ENCODE measurements around the gene EXOC4.
A peak's percentile ranks its signal among the peaks of the same experiment; 100 is the strongest.

Gene EXOC4

DNA sequence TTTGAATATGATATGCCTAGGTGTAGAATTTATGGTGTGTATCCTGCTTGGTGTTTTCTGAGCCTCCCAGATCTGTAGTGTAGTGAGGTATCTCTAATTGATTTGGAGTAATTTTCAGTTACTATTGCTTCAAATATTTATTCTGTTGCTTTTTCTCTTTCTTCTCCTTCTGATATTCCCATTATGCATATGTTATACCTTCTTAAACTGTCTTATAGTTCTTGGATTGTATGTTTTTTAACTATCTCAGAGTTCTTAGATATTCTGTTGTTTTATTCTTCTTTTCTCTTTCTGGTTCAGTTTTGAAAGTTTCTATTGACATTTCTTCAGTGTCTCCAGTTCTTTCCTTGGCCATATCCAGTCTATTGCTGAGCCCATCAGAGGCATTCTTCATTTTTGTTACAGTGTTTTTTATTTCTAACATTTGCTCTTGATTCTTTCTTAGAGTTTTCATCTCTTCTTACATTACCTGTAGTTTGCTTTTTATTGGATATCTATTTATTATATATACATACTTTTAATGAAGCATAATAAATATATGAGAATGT lies 668.8 kb downstream of the EXOC4 start:
- DNase-seq: no peak

DNA sequence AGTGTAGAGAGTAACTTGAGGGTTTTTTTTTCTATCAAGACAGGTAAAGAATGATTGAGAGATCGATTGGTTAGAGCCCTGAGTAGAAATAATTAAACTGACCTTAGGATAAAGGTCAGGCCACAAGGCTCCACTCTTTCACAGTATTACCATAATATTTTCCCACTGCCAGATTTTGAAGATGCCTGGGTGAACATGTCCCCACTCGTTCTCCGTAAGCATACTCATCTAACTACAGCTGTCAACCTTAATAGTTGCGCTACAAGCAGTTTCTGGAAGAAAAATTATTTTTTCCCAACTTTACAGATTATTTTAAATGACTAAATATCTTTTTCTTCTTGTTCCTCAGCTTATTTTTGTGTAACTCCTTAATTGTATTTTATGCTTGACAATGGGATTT lies 671.1 kb downstream of the EXOC4 start:
- no peak for DNase-seq

- no peak for DNase-seq
Measured at GRCh38 chr7:133931053-133931452, 678.2 kb downstream of the EXOC4 start.

DNA sequence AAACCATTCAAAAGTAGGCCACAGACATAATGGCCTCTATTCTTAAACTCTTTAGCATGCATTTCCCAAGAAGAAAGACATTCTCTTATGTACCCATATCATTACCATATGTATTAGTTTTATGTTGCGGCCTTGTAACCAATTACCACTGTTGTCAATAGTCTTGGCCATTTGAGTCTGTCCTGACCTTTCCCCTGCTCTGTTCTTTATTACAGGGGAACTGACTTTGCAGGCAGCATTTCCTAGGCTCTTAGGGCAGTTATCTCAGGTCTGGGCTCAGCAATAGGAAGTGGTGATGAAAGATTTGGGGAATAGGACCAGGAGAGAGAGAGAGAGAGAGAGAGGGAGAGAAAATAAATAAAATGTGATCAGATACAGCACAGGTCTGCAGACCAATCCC lies 679.7 kb downstream of the EXOC4 start:
- DNase-seq: no peak

- DNase-seq: no peak
Measured at GRCh38 chr7:133934262-133934976, 681.5 kb downstream of the EXOC4 start.

GRCh38 chr7:133934977-133935330 lies 682.1 kb downstream of the EXOC4 start:
- DNase-seq: no peak

DNA sequence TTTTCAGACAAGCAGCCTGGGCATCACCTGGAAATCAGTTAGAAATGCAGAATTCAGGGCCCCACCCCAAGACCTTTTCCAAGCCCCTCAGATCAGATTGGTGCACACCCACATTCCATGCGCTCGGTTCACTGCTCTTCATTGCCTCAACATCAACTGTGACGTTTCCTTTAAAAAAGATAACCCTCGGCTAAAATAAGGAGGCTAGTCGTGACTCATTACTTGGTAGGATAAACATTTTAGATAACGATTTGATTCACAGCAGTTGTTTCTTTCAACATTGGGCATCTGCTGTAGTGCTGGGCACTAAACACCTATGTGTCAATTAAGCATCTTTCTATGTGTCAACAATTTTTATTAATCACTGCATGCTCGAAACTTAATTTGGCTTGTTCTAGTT lies 683.2 kb downstream of the EXOC4 start:
- no peak for DNase-seq

DNA sequence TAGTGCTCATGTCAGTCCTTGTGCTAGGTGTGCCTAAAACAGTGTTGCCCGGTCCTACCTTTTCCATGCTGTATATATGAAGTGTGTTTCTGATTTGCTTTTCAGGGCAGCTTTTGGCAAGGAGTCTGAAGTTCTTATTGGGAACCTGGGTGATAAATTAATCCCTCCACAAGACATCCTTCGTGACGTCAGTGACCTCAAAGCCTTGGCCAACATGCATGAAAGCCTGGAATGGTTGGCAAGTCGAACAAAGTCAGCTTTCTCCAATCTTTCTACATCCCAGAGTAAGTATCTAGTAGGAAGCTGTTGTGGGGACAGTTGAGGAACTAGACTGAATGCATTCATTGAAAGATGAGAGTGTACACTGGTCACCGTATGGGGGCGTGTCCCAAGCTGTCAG lies 684.9 kb downstream of the EXOC4 start:
- no peak for DNase-seq

DNA sequence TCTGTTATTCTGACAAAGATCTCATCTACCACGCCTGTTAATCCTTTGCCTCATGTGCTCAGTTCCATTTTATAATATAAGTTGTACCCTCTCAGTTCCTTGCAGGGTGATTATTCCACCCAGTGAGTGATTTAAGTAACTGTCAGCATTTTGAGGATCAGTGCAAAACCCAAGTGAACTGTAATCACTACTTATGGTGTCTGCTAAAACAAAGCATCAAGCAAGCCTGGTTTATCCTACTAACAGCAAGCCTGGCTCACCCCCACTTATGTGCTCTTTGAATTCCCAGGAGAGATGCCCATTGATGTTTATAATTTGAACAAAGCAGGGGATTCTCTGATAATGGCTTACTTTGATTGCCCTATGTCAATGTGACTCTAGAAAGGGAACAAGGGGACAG lies 687.5 kb downstream of the EXOC4 start:
- no peak for DNase-seq

GRCh38 chr7:133941496-133941895 lies 688.6 kb downstream of the EXOC4 start:
- no peak for DNase-seq

GRCh38 chr7:133945497-133945896 lies 692.6 kb downstream of the EXOC4 start:
- no peak for DNase-seq

DNA sequence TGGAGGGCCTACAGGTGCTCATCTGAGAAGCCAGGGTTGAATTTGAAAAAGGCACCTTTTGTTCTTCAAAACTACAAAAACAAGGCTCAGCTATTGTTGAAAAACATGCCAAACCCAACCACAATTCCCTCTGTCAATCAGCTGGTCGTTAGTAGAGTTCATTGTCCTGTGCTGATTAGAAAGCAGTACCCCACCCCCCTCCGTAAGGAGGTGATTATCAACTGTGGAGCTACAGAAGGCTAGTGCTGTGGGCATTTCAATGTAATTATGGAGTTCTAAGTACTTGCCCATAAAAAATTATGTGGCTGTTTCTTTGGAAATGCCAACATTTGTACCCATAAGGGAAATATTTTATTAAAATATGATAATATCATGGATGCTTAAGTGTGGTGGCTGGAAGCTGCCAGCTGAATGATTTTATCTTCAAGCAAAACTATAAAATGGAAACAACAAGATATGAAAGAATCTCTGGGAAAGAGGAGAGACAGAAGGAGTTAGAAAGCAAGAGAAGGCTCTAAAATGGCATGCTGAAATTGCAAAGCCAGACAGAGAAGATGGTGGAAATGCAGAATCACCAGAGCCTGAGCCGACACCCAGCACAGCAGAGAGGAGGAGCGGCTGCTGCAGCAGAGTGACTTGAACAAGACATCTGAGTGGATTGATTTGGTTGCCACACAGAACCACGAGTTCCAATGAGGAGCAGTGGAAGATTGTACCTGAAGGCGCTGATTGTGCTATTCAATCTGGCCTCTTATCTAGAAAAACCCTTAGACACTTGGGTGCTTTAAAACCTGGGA lies 694.8 kb downstream of the EXOC4 start:
- no peak for DNase-seq

DNA sequence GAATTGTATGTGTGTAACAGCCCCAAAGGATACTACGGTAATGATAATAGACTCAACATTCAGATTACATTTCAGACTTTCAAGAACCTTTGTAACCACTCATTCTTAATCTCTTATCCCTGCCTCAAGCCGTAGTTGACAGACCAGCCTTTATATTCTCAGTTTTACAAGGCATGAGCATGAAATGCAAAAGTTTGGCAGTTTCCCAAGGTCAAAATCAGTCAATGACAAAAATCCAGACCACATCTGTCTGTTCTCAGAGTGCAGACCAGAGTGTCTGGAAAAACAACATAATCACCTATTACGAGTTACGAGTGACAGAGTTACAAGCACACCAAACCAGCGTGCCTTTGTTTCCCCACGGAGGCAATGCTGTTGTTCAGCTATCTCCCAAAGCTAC lies 695.7 kb downstream of the EXOC4 start:
- no peak for DNase-seq

- peak in 8 of 58 donors; percentile 2 to 17 (median 5) for DNase-seq
Measured at GRCh38 chr7:133950855-133951254, 698.0 kb downstream of the EXOC4 start.

GRCh38 chr7:133955208-133955607 lies 702.3 kb downstream of the EXOC4 start:
- DNase-seq: no peak

GRCh38 chr7:133957845-133958244 lies 705.0 kb downstream of the EXOC4 start:
- no peak for DNase-seq

DNA sequence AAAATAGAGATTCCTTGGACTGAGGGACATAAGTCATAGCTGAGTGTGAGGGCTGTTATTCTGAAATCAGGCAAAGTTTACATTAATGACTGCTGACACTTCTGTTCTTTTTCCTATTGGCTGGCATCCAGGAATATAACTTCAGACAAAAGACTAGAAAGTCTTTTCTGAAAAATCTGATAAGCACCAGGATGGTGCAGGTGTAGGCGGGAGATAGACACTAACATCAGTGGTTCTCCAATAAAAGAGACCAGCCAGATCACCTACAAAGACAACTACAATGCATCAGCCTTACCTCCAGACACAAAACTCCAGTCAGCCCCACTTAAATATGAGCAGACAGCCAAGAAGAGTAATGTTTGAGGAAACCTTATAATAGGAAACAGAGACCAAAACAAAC lies 705.9 kb downstream of the EXOC4 start:
- no peak for DNase-seq

- no peak for DNase-seq
Measured at GRCh38 chr7:133959505-133959904, 706.6 kb downstream of the EXOC4 start.

GRCh38 chr7:133961724-133962123 lies 708.8 kb downstream of the EXOC4 start:
- DNase-seq: no peak

- no peak for DNase-seq
Measured at GRCh38 chr7:133962646-133963045, 709.8 kb downstream of the EXOC4 start.

- DNase-seq: no peak
Measured at GRCh38 chr7:133963629-133964028, 710.8 kb downstream of the EXOC4 start.

DNA sequence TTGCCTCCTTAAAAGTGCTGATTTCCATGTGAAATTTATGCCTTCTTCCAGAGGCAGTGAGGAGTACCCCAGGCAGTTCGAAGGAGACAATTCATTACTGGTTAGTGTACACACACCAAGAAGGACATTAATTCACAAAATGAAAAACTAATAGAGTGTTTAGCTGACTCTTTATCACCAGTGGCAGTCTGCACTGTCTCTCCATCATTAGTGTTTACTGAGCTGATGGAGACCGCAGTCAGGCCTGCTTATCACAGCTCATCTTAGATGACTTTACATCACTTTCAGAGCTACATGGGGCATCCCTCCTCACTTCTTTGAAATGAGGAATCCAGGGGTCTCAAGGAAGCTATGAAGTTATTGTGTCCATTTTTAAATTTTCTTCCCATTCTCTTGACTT lies 718.7 kb downstream of the EXOC4 start:
- DNase-seq: no peak

- DNase-seq: no peak
Measured at GRCh38 chr7:133973710-133974109, 720.8 kb downstream of the EXOC4 start.
